SK-N-SH (cell line): ENCODE data around the gene TBC1D9B. TPM values are rescaled to one million over a fixed set of nuclear protein-coding genes. Genes with fewer than 3 reads are reported as not detected.

Experiments used
- CTCF ChIA-PET: fragments of 300-600, 350-600 bp; formaldehyde crosslinking; extraction: SDS; loops from one replicate; lab custom pipeline; 2021; lab: Yijun Ruan, JAX
- POLR2A ChIA-PET: fragments of 350-600 bp; sonication (Branson Sonifier 250); formaldehyde crosslinking; extraction: SDS; loops from one replicate; lab custom pipeline; 2020; ENCODE audit warnings: antibody characterized with exemption, inconsistent platforms; lab: Yijun Ruan, JAX
- DNase-seq: peaks from one replicate; pipeline ENCODE4 v3.0.0; 2012
- H2AFZ ChIP-seq: fragments of 200-600 bp; sonication (generic); 2 replicates; pipeline ENCODE4 v1.8.1; 2016; ENCODE audit warnings: antibody characterized with exemption, mild to moderate bottlenecking, low read depth
- H3F3A ChIP-seq: fragments of 200-600 bp; sonication (generic); replicated peaks from 2 replicates; pipeline ENCODE3; 2016; ENCODE audit warnings: antibody characterized with exemption, mild to moderate bottlenecking; ENCODE audit not compliant: insufficient read depth
- H3K27ac ChIP-seq, 2 experiments: fragments of 200-500 bp in 1 of 2; fragments of 200-600 bp in 1 of 2; sonication (Bioruptor generic) in 1 of 2; sonication (generic), shearing (Covaris generic) in 1 of 2; 2 replicates each; pipeline versions ENCODE4 v1.5.1 to v1.6.1; 2014 to 2016; ENCODE audit warnings: low read depth in 2 of 2, inconsistent platforms in 1 of 2, low read length in 1 of 2, mild to moderate bottlenecking in 1 of 2, mixed read lengths in 1 of 2
- H3K27me3 ChIP-seq: fragments of 200-600 bp; sonication (generic), shearing (Covaris generic); 2 replicates; pipeline ENCODE4 v1.6.1; 2016; ENCODE audit warnings: mixed run types; ENCODE audit not compliant: insufficient read depth
- H3K36me3 ChIP-seq, 2 experiments: fragments of 200-500 bp in 1 of 2; fragments of 200-600 bp in 1 of 2; sonication (Bioruptor generic) in 1 of 2; sonication (generic) in 1 of 2; replicated peaks in 1 of 2; 2 replicates each; pipeline versions ENCODE3 to v1.5.1; 2014 to 2016; ENCODE audit warnings: low read length in 1 of 2, mild to moderate bottlenecking in 1 of 2; ENCODE audit not compliant: insufficient read depth in 2 of 2, control insufficient read depth in 1 of 2
- H3K4me1 ChIP-seq, 2 experiments: fragments of 200-500 bp in 1 of 2; fragments of 200-600 bp in 1 of 2; sonication (Bioruptor generic) in 1 of 2; sonication (generic), shearing (Covaris generic) in 1 of 2; 2 replicates each; pipeline versions ENCODE4 v1.5.1 to v1.6.1; 2014 to 2016; ENCODE audit warnings: low read depth in 1 of 2, low read length in 1 of 2, mixed run types in 1 of 2; ENCODE audit not compliant: insufficient read depth in 2 of 2, control insufficient read depth in 1 of 2
- H3K4me2 ChIP-seq: fragments of 200-600 bp; sonication (generic), shearing (Covaris generic); 2 replicates; pipeline ENCODE4 v1.6.1; 2017; ENCODE audit warnings: mixed run types
- H3K4me3 ChIP-seq, 2 experiments: fragments of 200-500 bp in 1 of 2; fragments of 200-600 bp in 1 of 2; sonication (Bioruptor generic) in 1 of 2; sonication (generic), shearing (Covaris generic) in 1 of 2; 2 replicates each; pipeline versions ENCODE4 v1.5.1 to v1.8.1; 2014 to 2016; ENCODE audit warnings: low read depth in 2 of 2, inconsistent platforms in 1 of 2, low read length in 1 of 2, mild to moderate bottlenecking in 1 of 2, mixed read lengths in 1 of 2, moderate library complexity in 1 of 2
- H3K79me2 ChIP-seq: fragments of 200-600 bp; sonication (generic); 2 replicates; pipeline ENCODE4 v1.8.1; 2017; ENCODE audit warnings: mild to moderate bottlenecking; ENCODE audit not compliant: insufficient read depth
- H3K9ac ChIP-seq: fragments of 200-600 bp; sonication (generic); 2 replicates; pipeline ENCODE4 v1.6.1; 2017; ENCODE audit warnings: mixed run types
- H3K9me2 ChIP-seq: fragments of 200-600 bp; sonication (generic); 2 replicates; pipeline ENCODE4 v1.6.1; 2017; ENCODE audit warnings: mixed run types
- H3K9me3 ChIP-seq: fragments of 200-600 bp; sonication (generic); 2 replicates; pipeline ENCODE4 v1.6.1; 2017; ENCODE audit warnings: mixed run types, mild to moderate bottlenecking, moderate library complexity
- H4K20me1 ChIP-seq: fragments of 200-600 bp; sonication (generic); 2 replicates; pipeline ENCODE4 v1.6.1; 2017; ENCODE audit warnings: mild to moderate bottlenecking, mixed run types; ENCODE audit not compliant: insufficient read depth
- CHD2 ChIP-seq: fragments of 150-350 bp; IDR thresholded peaks from 2 replicates; pipeline ENCODE4 v1.6.1; 2018; ENCODE audit warnings: low read length; ENCODE audit not compliant: partially characterized antibody
- FOXM1 ChIP-seq: IDR thresholded peaks from 2 replicates; pipeline ENCODE4 v1.4.0; 2012; ENCODE audit warnings: low read depth, mild to moderate bottlenecking
- GABPA ChIP-seq: IDR thresholded peaks from 2 replicates; pipeline ENCODE4 v1.4.0; 2012; ENCODE audit warnings: low read depth, mild to moderate bottlenecking
- JUND ChIP-seq: IDR thresholded peaks from 2 replicates; pipeline ENCODE4 v1.4.0; 2012
- MAX ChIP-seq: IDR thresholded peaks from 2 replicates; pipeline ENCODE4 v1.4.0; 2012; ENCODE audit warnings: low read depth
- MXI1 ChIP-seq: IDR thresholded peaks from 2 replicates; pipeline ENCODE4 v1.6.1; 2012; ENCODE audit warnings: mild to moderate bottlenecking, low read depth, low read length, improper control_type of control experiment
- NFIC ChIP-seq: IDR thresholded peaks from 2 replicates; pipeline ENCODE4 v1.4.0; 2012; ENCODE audit warnings: borderline replicate concordance
- NRF1 ChIP-seq: IDR thresholded peaks from 2 replicates; pipeline ENCODE4 v1.6.1; 2012; ENCODE audit warnings: low read depth, mild to moderate bottlenecking, low read length
- POLR2AphosphoS5 ChIP-seq: IDR thresholded peaks from 2 replicates; pipeline ENCODE4 v1.6.1; 2012; ENCODE audit warnings: low read depth, low read length
- SIN3A ChIP-seq: IDR thresholded peaks from 2 replicates; pipeline ENCODE4 v1.6.1; 2012; ENCODE audit warnings: low read depth, mild to moderate bottlenecking, low read length, moderate library complexity, borderline replicate concordance
- SMC3 ChIP-seq: IDR thresholded peaks from 2 replicates; pipeline ENCODE4 v1.6.1; 2012; ENCODE audit warnings: low read depth, low read length, improper control_type of control experiment
- TAF1 ChIP-seq: IDR thresholded peaks from 2 replicates; pipeline ENCODE4 v1.6.1; 2012; ENCODE audit warnings: low read depth, mild to moderate bottlenecking, low read length, moderate library complexity, borderline replicate concordance
- USF1 ChIP-seq: IDR thresholded peaks from 2 replicates; pipeline ENCODE4 v1.4.0; 2012; ENCODE audit warnings: low read depth, borderline replicate concordance
- YY1 ChIP-seq: IDR thresholded peaks from 2 replicates; pipeline ENCODE4 v1.4.0; 2012; ENCODE audit warnings: low read depth, mild to moderate bottlenecking
- WGBS: methylation state at CpG from one replicate; pipeline ENCODE4 v1.1.6; 2017; ENCODE audit warnings: low lambda C conversion rate; 5-methylcytosine and 5-hydroxymethylcytosine counted together
- polyA plus RNA-seq, 3 experiments: library from polyadenylated mRNA; depleted of rRNA; stranded (reverse); fragments of >200 nt; gene quantifications; 2 replicates each; pipeline ENCODE4 v1.2.3, GENCODE V29; 2012
- TF ChIP-seq, protein P1 (sequence below): IDR thresholded peaks from 2 replicates; pipeline ENCODE4 v1.6.1; 2012; ENCODE audit warnings: mild to moderate bottlenecking, low read depth, low read length, moderate library complexity

TBC1D9B gene
- polyA plus RNA-seq, 1 of the 3 experiments (the other 2 are of a cell fraction), result 75.6 TPM

DNA sequence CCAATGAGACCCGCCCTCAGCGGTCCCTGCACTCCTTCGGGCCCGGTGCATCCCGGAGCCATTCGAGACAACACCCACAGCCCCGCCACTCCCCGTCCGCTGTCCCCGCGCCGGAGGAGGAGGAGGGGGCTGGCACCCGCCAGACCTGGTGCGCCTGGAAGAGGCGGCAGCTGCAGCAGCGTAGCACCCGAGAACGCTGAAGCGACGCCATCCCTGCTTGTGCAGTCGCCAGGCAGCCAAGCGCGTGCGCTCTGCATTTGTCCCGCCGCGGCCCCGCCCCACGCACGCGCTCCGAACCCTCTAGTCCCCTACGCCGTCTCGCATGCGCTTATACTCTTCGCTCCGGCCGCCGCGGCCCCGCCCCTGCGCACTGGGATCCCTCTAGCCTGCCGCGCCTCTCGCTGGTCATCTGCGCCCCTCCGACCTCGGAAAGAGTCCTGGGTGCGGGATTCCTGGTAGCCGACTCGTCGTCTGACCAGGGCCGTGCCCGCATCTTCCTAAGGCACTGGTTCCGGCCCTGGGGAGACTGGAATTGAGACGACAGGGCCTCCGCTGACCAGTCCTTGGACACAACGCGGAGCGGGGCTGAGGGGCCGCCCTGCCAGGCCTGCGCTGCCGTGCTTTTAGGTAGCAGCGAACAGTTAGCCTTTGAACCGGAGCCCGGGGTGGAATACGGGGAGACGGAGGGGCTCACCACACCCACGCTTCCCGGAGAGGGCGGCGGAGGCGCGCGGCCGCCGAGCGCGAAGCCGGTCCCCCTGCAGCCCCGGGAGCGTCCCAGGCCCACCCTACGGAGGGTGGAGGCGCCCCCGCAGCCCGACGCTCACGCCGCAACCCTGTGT lies 48.9 kb downstream of the TBC1D9B start, which contains the start of gene MRNIP:
Gene MRNIP (minus strand): TSS at position 232 of the 842 bp plus-strand sequence. CDS start 21 bp downstream, at position 211.
- ChIA-PET POLR2A (interaction anchor here (1.0 to 1.2 kb wide), 2 partner anchors 9 to 37 kb away, joined by 3 read pairs; no protein-coding TSS in a partner anchor), CTCF (no interaction called here)
- Histone ChIP-seq H3K36me3 (peaks cover 17 to 24% of the 10 kb centered on the region in 2 experiments), H3K9me2 (no peaks in the 10 kb centered on the region), H3K79me2 (peaks cover 31% of the 10 kb centered on the region), H3K27me3 (no peaks in the 10 kb centered on the region), H4K20me1 (no peaks in the 10 kb centered on the region), H3K4me2 (peak within 1 kb of the TSS; percentile 95), H3K9ac (peak within 1 kb of the TSS; percentile 79), H3K9me3 (no peaks in the 10 kb centered on the region), H3K4me3 (peak within 1 kb of the TSS; percentile 81 to 100), H2AFZ (peak within 1 kb of the TSS; percentile 97), H3F3A (peaks cover 13% of the 10 kb centered on the region), H3K4me1 (peaks cover 5 to 9% of the 10 kb centered on the region in 2 experiments; a peak in 1 of 4 replicates), H3K27ac (peak within 1 kb of the TSS; percentile 74 to 93; a peak in 3 of 4 replicates)
- peak; percentile 97 for DNase-seq
- WGBS, result 4% methylated on average over 42 of the region's 90 CpGs
- peak; percentile 89 for TF ChIP-seq POLR2AphosphoS5
- TF ChIP-seq USF1, result 0 out of 2 replicates have a peak, but pooled peaks have one; percentile 7
- peak; percentile 17 for TF ChIP-seq CHD2
- TF ChIP-seq YY1, result peak; percentile 76
- TF ChIP-seq TAF1, result peak; percentile 75; the same call in 1 of the 2 replicates
- peak; percentile 72 for TF ChIP-seq GABPA
- TF ChIP-seq, protein P1, sequence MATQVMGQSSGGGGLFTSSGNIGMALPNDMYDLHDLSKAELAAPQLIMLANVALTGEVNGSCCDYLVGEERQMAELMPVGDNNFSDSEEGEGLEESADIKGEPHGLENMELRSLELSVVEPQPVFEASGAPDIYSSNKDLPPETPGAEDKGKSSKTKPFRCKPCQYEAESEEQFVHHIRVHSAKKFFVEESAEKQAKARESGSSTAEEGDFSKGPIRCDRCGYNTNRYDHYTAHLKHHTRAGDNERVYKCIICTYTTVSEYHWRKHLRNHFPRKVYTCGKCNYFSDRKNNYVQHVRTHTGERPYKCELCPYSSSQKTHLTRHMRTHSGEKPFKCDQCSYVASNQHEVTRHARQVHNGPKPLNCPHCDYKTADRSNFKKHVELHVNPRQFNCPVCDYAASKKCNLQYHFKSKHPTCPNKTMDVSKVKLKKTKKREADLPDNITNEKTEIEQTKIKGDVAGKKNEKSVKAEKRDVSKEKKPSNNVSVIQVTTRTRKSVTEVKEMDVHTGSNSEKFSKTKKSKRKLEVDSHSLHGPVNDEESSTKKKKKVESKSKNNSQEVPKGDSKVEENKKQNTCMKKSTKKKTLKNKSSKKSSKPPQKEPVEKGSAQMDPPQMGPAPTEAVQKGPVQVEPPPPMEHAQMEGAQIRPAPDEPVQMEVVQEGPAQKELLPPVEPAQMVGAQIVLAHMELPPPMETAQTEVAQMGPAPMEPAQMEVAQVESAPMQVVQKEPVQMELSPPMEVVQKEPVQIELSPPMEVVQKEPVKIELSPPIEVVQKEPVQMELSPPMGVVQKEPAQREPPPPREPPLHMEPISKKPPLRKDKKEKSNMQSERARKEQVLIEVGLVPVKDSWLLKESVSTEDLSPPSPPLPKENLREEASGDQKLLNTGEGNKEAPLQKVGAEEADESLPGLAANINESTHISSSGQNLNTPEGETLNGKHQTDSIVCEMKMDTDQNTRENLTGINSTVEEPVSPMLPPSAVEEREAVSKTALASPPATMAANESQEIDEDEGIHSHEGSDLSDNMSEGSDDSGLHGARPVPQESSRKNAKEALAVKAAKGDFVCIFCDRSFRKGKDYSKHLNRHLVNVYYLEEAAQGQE, result no peak
- peak; percentile 6; the same call in 1 of the 2 replicates for TF ChIP-seq SIN3A
- peak; percentile 93 for TF ChIP-seq MXI1
- peak; percentile 96 for TF ChIP-seq NRF1
- TF ChIP-seq NFIC, result no peak
- TF ChIP-seq JUND, result 0 out of 2 replicates have a peak, but pooled peaks have one; percentile 7
- no peak for TF ChIP-seq FOXM1
- peak; percentile 88 for TF ChIP-seq MAX
- TF ChIP-seq SMC3, result no peak
